ENCODE data around the gene SLC28A2.
"Not testable (repeated sequence)": the region's sequence is repeated elsewhere in the genome, so short reads cannot be mapped to it uniquely, and the experiment has no call there.

Gene SLC28A2

GRCh38 chr15:45263854-45264253, 11.8 kb downstream of the SLC28A2 start:
- DNase-seq (ENCODE audit: low read depth), result no peak

GRCh38 chr15:45265506-45265905, 13.5 kb downstream of the SLC28A2 start:
- no peak for DNase-seq (ENCODE audit: low read depth)

- DNase-seq (ENCODE audit: low read depth), result no peak
Measured at GRCh38 chr15:45268135-45268534, 16.1 kb downstream of the SLC28A2 start.

- DNase-seq (ENCODE audit: low read depth), result no peak
Measured at GRCh38 chr15:45274636-45275380, 22.8 kb downstream of the SLC28A2 start.

GRCh38 chr15:45276831-45277230, 24.8 kb downstream of the SLC28A2 start:
- no peak for DNase-seq (ENCODE audit: low read depth)

- DNase-seq (ENCODE audit: low read depth), result peak; percentile 94
Measured at GRCh38 chr15:45279024-45279698, 27.1 kb downstream of the SLC28A2 start.

GRCh38 chr15:45285413-45285812, 33.4 kb downstream of the SLC28A2 start:
- DNase-seq (ENCODE audit: low read depth), result no peak

GRCh38 chr15:45287390-45287956, 35.4 kb downstream of the SLC28A2 start:
- no peak for DNase-seq (ENCODE audit: low read depth)

GRCh38 chr15:45288947-45289346, 36.9 kb downstream of the SLC28A2 start:
- DNase-seq (ENCODE audit: low read depth), result no peak

GRCh38 chr15:45291822-45292582, 40.0 kb downstream of the SLC28A2 start:
- DNase-seq (ENCODE audit: low read depth), result no peak

- not testable (repeated sequence) for DNase-seq (ENCODE audit: low read depth)
Measured at GRCh38 chr15:45293326-45293725, 41.3 kb downstream of the SLC28A2 start.

GRCh38 chr15:45298964-45299378, 46.9 kb downstream of the SLC28A2 start:
- not testable (repeated sequence) for DNase-seq (ENCODE audit: low read depth)

- no peak for DNase-seq (ENCODE audit: low read depth)
Measured at GRCh38 chr15:45304711-45305110, 52.7 kb downstream of the SLC28A2 start.

- DNase-seq (ENCODE audit: low read depth), result no peak
Measured at GRCh38 chr15:45306105-45306504, 54.1 kb downstream of the SLC28A2 start.

GRCh38 chr15:45307230-45307924, 55.3 kb downstream of the SLC28A2 start:
- DNase-seq (ENCODE audit: low read depth), result peak; percentile 9

- DNase-seq (ENCODE audit: low read depth), result not testable (repeated sequence)
Measured at GRCh38 chr15:45314117-45314516, 62.1 kb downstream of the SLC28A2 start.

- DNase-seq (ENCODE audit: low read depth), result no peak
Measured at GRCh38 chr15:45314960-45315359, 62.9 kb downstream of the SLC28A2 start.

GRCh38 chr15:45319472-45320214, 67.6 kb downstream of the SLC28A2 start:
- DNase-seq (ENCODE audit: low read depth), result no peak

GRCh38 chr15:45320581-45321205, 68.7 kb downstream of the SLC28A2 start:
- DNase-seq (ENCODE audit: low read depth), result no peak

- DNase-seq (ENCODE audit: low read depth), result no peak
Measured at GRCh38 chr15:45326280-45326679, 74.2 kb downstream of the SLC28A2 start.

GRCh38 chr15:45326741-45327140, 74.7 kb downstream of the SLC28A2 start:
- no peak for DNase-seq (ENCODE audit: low read depth)
